DND-41 (cell line): ENCODE measurements around the gene SERPINA3.

Source experiments
- ATAC-seq: fragments of 200-7000 bp; cut with Tn5 transposase; 3 replicates; pipeline ENCODE4 v1.9.1; 2021; ENCODE audit warnings: low read depth; ENCODE audit not compliant: insufficient read depth
- DNase-seq: peaks from one replicate; pipeline ENCODE4 v3.0.0-alpha.2; 2020
- H2AFZ ChIP-seq: 2 replicates; pipeline ENCODE4 v1.6.0; 2012; ENCODE audit warnings: low read depth, low read length
- H3K27ac ChIP-seq: 2 replicates; pipeline ENCODE4 v1.5.1; 2012; ENCODE audit warnings: low read length, inconsistent platforms
- H3K27me3 ChIP-seq: fragments of 200-600 bp; sonication (generic); 2 replicates; pipeline ENCODE4 v1.6.0; 2012; ENCODE audit warnings: low read length, mild to moderate bottlenecking, inconsistent platforms; ENCODE audit not compliant: insufficient read depth, poor library complexity
- H3K36me3 ChIP-seq: 2 replicates; pipeline ENCODE4 v1.5.1; 2012; ENCODE audit warnings: low read length, inconsistent platforms; ENCODE audit not compliant: insufficient read depth
- H3K4me1 ChIP-seq: 2 replicates; pipeline ENCODE4 v1.5.1; 2012; ENCODE audit warnings: mild to moderate bottlenecking, low read length; ENCODE audit not compliant: insufficient read depth
- H3K4me2 ChIP-seq: 2 replicates; pipeline ENCODE4 v1.6.0; 2012; ENCODE audit warnings: mild to moderate bottlenecking, moderate library complexity, low read length, inconsistent platforms; ENCODE audit not compliant: insufficient read depth
- H3K4me3 ChIP-seq, 2 experiments: fragments of 200-600 bp in 1 of 2; shearing (Covaris generic) in 1 of 2; 2 replicates each; pipeline ENCODE4 v1.5.1; 2012 to 2016; ENCODE audit warnings: inconsistent platforms in 2 of 2, low read length in 2 of 2, mild to moderate bottlenecking in 2 of 2, low read depth in 1 of 2, moderate library complexity in 1 of 2
- H3K79me2 ChIP-seq: 2 replicates; pipeline ENCODE4 v1.6.0; 2012; ENCODE audit warnings: low read length, inconsistent platforms; ENCODE audit not compliant: insufficient read depth
- H3K9ac ChIP-seq: 2 replicates; pipeline ENCODE4 v1.6.0; 2012; ENCODE audit warnings: low read depth, mild to moderate bottlenecking, inconsistent platforms, low read length, moderate library complexity
- H3K9me3 ChIP-seq: 2 replicates; pipeline ENCODE4 v1.5.1; 2012; ENCODE audit warnings: low read length, moderate library complexity, mild to moderate bottlenecking, inconsistent platforms; ENCODE audit not compliant: insufficient read depth, severe bottlenecking
- H4K20me1 ChIP-seq: 2 replicates; pipeline ENCODE4 v1.6.0; 2012; ENCODE audit warnings: low read length; ENCODE audit not compliant: insufficient read depth
- CTCF ChIP-seq: IDR thresholded peaks from 2 replicates; pipeline ENCODE4 v1.5.1; 2012; ENCODE audit warnings: borderline replicate concordance, low read length, moderate library complexity, mild to moderate bottlenecking; ENCODE audit not compliant: poor library complexity, severe bottlenecking; ENCODE audit errors: extremely low read depth
- EZH2 ChIP-seq: IDR thresholded peaks from 3 replicates; pipeline ENCODE4 v1.6.1; 2012; ENCODE audit warnings: borderline replicate concordance, low read depth, mild to moderate bottlenecking, moderate library complexity, low read length, inconsistent platforms; ENCODE audit not compliant: severe bottlenecking

SERPINA3 gene

GRCh38 chr14:94594441-94594840 lies 17.8 kb upstream of the SERPINA3 start:
- Histone ChIP-seq H3K27ac (no peak overlapping the region), H3K79me2 (no peaks in the 10 kb centered on the region), H3K27me3 (no peaks in the 10 kb centered on the region), H3K9ac (no peak overlapping the region), H3K4me3 (no peak overlapping the region), H3K4me2 (no peak overlapping the region), H3K36me3 (no peaks in the 10 kb centered on the region), H4K20me1 (no peaks in the 10 kb centered on the region), H2AFZ (no peak overlapping the region), H3K4me1 (no peaks in the 10 kb centered on the region), H3K9me3 (no peaks in the 10 kb centered on the region)
- TF ChIP-seq CTCF (no peak), EZH2 (no peak)
- ATAC-seq (no peak), DNase-seq (no peak)

GRCh38 chr14:94595912-94596311 lies 16.3 kb upstream of the SERPINA3 start:
- TF ChIP-seq CTCF (no peak), EZH2 (no peak)
- Histone ChIP-seq H3K27ac (no peak overlapping the region), H3K4me1 (no peaks in the 10 kb centered on the region), H3K4me2 (no peak overlapping the region), H3K9me3 (no peaks in the 10 kb centered on the region), H3K9ac (no peak overlapping the region), H3K4me3 (no peak overlapping the region), H4K20me1 (no peaks in the 10 kb centered on the region), H3K27me3 (no peaks in the 10 kb centered on the region), H3K36me3 (no peaks in the 10 kb centered on the region), H2AFZ (no peak overlapping the region), H3K79me2 (no peaks in the 10 kb centered on the region)
- ATAC-seq (no peak), DNase-seq (no peak)

- no peaks in the 10 kb centered on the region for H3K4me1 ChIP-seq
Observed at GRCh38 chr14:94596361-94596760, 15.8 kb upstream of the SERPINA3 start.

More at GRCh38 chr14:94596361-94596760, 15.8 kb upstream of the SERPINA3 start:
- H2AFZ ChIP-seq, result no peak overlapping the region
- H3K4me3 ChIP-seq, result no peak overlapping the region
- no peak overlapping the region for H3K27ac ChIP-seq
- no peak for ATAC-seq
- no peak for TF ChIP-seq CTCF
- TF ChIP-seq EZH2, result no peak
- H3K9ac ChIP-seq, result no peak overlapping the region
- no peaks in the 10 kb centered on the region for H4K20me1 ChIP-seq
- H3K4me2 ChIP-seq, result no peak overlapping the region
- H3K36me3 ChIP-seq, result no peaks in the 10 kb centered on the region
- H3K27me3 ChIP-seq, result no peaks in the 10 kb centered on the region
- no peaks in the 10 kb centered on the region for H3K9me3 ChIP-seq
- H3K79me2 ChIP-seq, result no peaks in the 10 kb centered on the region
- no peak for DNase-seq
